ENCODE results near the gene RHBDL3.

RHBDL3 gene

DNA sequence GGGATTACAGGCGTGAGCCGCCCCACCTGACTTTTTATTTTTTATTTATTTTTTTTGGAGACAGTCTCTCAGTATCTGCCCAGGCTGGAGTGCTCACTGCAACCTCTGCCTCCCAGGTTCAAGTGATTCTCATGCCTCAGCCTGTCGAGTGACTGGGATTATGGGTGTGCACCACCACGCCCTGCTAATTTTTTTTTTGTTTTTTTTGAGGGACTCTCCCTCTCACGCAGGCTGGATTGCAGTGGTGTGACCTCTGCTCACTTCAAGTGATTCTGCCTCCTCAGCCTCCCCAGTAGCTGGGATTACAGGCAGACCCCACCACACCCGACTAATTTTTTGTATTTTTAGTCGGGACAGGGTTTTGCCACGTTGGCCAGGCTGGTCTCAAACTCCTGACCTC is 92.0 kb downstream of the RHBDL3 start:
- no peak for DNase-seq (ENCODE audit: low spot score)

DNA sequence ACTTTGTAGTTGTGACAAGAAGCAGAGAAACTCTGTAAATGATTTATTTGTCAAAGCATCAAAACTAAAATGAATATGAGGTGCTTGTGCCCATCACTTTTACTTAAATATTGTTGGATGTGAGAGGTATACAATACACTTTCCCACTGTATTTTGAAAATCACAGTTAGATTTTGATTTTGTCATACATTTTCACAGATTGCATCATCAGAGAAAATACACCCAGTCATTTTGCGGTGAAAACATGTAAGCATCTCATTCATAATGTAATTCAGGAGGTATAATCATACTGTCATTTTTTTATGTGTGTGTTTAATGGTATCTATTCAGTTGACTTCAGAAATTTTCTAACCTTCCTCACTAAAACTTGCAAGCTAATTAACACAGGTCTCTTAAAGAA is 95.6 kb downstream of the RHBDL3 start:
- no peak for DNase-seq (ENCODE audit: low spot score)

DNA sequence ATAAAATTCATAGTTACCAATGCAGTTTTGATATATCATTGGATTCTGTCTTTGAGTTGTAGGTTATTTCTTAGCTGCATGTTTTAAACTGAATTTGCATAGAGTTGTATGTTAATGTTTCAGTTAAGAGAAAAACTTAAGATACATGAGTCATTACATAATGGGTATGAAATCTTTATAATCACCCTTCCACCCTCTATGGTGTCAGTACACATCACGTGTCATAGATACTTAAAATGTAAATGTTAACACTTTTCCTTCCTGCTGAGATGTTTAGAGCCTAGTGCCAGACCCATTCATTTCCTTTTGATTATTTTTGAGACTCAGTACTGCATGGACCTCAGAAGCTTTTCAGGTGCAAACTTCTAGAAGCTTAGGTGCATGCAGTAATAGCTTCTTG is 104.8 kb downstream of the RHBDL3 start:
- no peak for DNase-seq (ENCODE audit: low spot score)

Data from D341Med (cell line).